ENCODE measurements around the gene ACHE.

GRCh38 chr7:100867040-100867775, 28.5 kb downstream of the ACHE start, which contains the start of gene TRIP6:
- no peak for TF ChIP-seq CTCF (IDR thresholded peaks at IDR 0.05)
- no peak for TF ChIP-seq POLR2A (IDR thresholded peaks at IDR 0.05)
